HepG2 (cell line): Measurements from ENCODE around the gene PROS1. TPM values are rescaled to one million over a fixed set of nuclear protein-coding genes. Genes with fewer than 3 reads are reported as not detected.

ENCODE experiments used
- ATAC-seq: fragments of 200-7000 bp; cut with Tn5 transposase; 3 replicates; pipeline ENCODE4 v1.9.1; 2020; ENCODE audit warnings: mild to moderate bottlenecking, moderate library complexity
- BruUV-seq: library from RNA; stranded (reverse); fragments of 400-500 nt; replicated peaks from 2 replicates; lab custom pipeline; 2021; lab: Mats Ljungman, UMichigan
- CTCF ChIA-PET: fragments of 300-600 bp; formaldehyde crosslinking; extraction: SDS; loops from one replicate; lab custom pipeline; 2021; ENCODE audit warnings: low total read pairs, inconsistent platforms, low intra/inter-chr PET ratio; lab: Yijun Ruan, JAX
- POLR2A ChIA-PET: fragments of 350-600 bp; sonication (Branson Sonifier 250); formaldehyde crosslinking; loops from one replicate; lab custom pipeline; 2020; ENCODE audit warnings: antibody characterized with exemption, inconsistent platforms; lab: Yijun Ruan, JAX
- DNase-seq: peaks from one replicate; pipeline ENCODE4 v3.0.0-alpha.2; 2015; ENCODE audit warnings: low spot score
- FAIRE-seq: peaks from 3 replicates; lab custom pipeline; 2011; peaks lifted over from hg19 to GRCh38; lab: Jason Lieb, UNC
- H2AFZ ChIP-seq: one replicate; pipeline ENCODE4 v1.6.1; 2011; ENCODE audit warnings: low read length, inconsistent platforms
- H3K27ac ChIP-seq: fragments of 300-600 bp; 3 replicates; pipeline ENCODE4 v1.8.0; 2011; ENCODE audit warnings: mixed run types, mild to moderate bottlenecking, mixed read lengths, low read length, inconsistent platforms; ENCODE audit not compliant: insufficient read depth; ENCODE audit errors: extremely low read length
- H3K27me3 ChIP-seq, 2 experiments: fragments of 200-600 bp in 1 of 2; 2 replicates in 1 of 2; 3 replicates in 1 of 2; pipeline versions ENCODE4 v1.6.0 to v1.8.0; 2011; ENCODE audit warnings: low read length in 2 of 2, mild to moderate bottlenecking in 2 of 2, moderate library complexity in 2 of 2, inconsistent platforms in 1 of 2; ENCODE audit not compliant: insufficient read depth in 2 of 2, control insufficient read depth in 1 of 2
- H3K36me3 ChIP-seq, 2 experiments: fragments of 200-600 bp in 1 of 2; replicated peaks in 1 of 2; 2 replicates in 1 of 2; 3 replicates in 1 of 2; pipeline versions ENCODE4 v1.5.1 to v1.8.0; 2011; ENCODE audit warnings: low read length in 2 of 2, inconsistent platforms in 1 of 2; ENCODE audit not compliant: insufficient read depth in 2 of 2, control insufficient read depth in 1 of 2
- H3K4me1 ChIP-seq: 2 replicates; pipeline ENCODE4 v1.5.1; 2012; ENCODE audit warnings: low read length, inconsistent platforms; ENCODE audit not compliant: insufficient read depth
- H3K4me2 ChIP-seq: 2 replicates; pipeline ENCODE4 v1.6.0; 2011; ENCODE audit warnings: low read depth, low read length, inconsistent platforms
- H3K4me3 ChIP-seq, 3 experiments: fragments of 200-600 bp in 1 of 3; sonication (generic), shearing (Covaris generic) in 1 of 3; replicated peaks in 1 of 3; 2 replicates each; pipeline ENCODE4 v1.5.1; 2011 to 2016; ENCODE audit warnings: low read length in 3 of 3, inconsistent platforms in 2 of 3, low read depth in 2 of 3, mild to moderate bottlenecking in 2 of 3, control low read depth in 1 of 3, mixed read lengths in 1 of 3; ENCODE audit not compliant: insufficient read depth in 1 of 3
- H3K79me2 ChIP-seq: one replicate; pipeline ENCODE4 v1.6.1; 2011; ENCODE audit warnings: low read length, inconsistent platforms; ENCODE audit not compliant: insufficient read depth
- H3K9ac ChIP-seq: 2 replicates; pipeline ENCODE4 v1.6.0; 2011; ENCODE audit warnings: mild to moderate bottlenecking, low read depth, low read length, inconsistent platforms; ENCODE audit not compliant: insufficient read depth
- H3K9me3 ChIP-seq: 2 replicates; pipeline ENCODE4 v1.5.1; 2012; ENCODE audit warnings: mild to moderate bottlenecking, low read length
- H4K20me1 ChIP-seq: 2 replicates; pipeline ENCODE4 v1.6.0; 2011; ENCODE audit warnings: inconsistent platforms, mild to moderate bottlenecking, low read length, moderate library complexity; ENCODE audit not compliant: insufficient read depth
- ASH2L ChIP-seq: fragments of 300-600, 200-600 bp; sonication (generic); IDR thresholded peaks from 2 replicates; pipeline ENCODE4 v1.7.0; 2017; ENCODE audit warnings: low read depth, mild to moderate bottlenecking, moderate library complexity, mixed read lengths, low read length; ENCODE audit not compliant: insufficient read length
- GABPA ChIP-seq, 2 experiments: IDR thresholded peaks; 2 replicates each; pipeline ENCODE4 v1.6.1; 2011 to 2016; ENCODE audit warnings: low read depth in 2 of 2, low read length in 1 of 2, missing biosample characterization in 1 of 2, missing genetic modification characterization in 1 of 2
- JUNB ChIP-seq: sonication (generic); formaldehyde crosslinking; IDR thresholded peaks from 2 replicates; pipeline ENCODE4 v1.8.0; 2022; ENCODE audit warnings: missing genetic modification reagents, mild to moderate bottlenecking, borderline replicate concordance
- KDM2A ChIP-seq: sonication (generic); formaldehyde crosslinking; IDR thresholded peaks from 2 replicates; pipeline ENCODE4 v1.4.0; 2020; ENCODE audit warnings: low read depth, missing genetic modification reagents, borderline replicate concordance
- ZFYVE20 ChIP-seq: sonication (generic); formaldehyde crosslinking; IDR thresholded peaks from 2 replicates; pipeline ENCODE4 v1.8.0; 2023; ENCODE audit warnings: low read depth, mild to moderate bottlenecking, moderate library complexity, missing genetic modification reagents, borderline replicate concordance
- ZNF101 ChIP-seq: sonication (generic); formaldehyde crosslinking; IDR thresholded peaks from 2 replicates; pipeline ENCODE4 v1.4.0; 2020; ENCODE audit warnings: mild to moderate bottlenecking, low read depth, missing genetic modification reagents, borderline replicate concordance
- ZNF333 ChIP-seq: sonication (generic); formaldehyde crosslinking; IDR thresholded peaks from 2 replicates; pipeline ENCODE4 v1.4.0; 2020; ENCODE audit warnings: mild to moderate bottlenecking, missing genetic modification reagents, borderline replicate concordance
- ZNF556 ChIP-seq: sonication (generic); formaldehyde crosslinking; IDR thresholded peaks from 2 replicates; pipeline ENCODE4 v1.4.0; 2020; ENCODE audit warnings: mild to moderate bottlenecking, missing genetic modification reagents, borderline replicate concordance
- ZNF766 ChIP-seq: sonication (generic); formaldehyde crosslinking; IDR thresholded peaks from 2 replicates; pipeline ENCODE4 v1.5.0; 2020; ENCODE audit warnings: missing genetic modification reagents, borderline replicate concordance
- WGBS: methylation state at CpG from one replicate; pipeline ENCODE4 v1.1.6; 2017; ENCODE audit warnings: low lambda C conversion rate; 5-methylcytosine and 5-hydroxymethylcytosine counted together
- in situ Hi-C: cut with HindIII; loops from 2 replicates; pipeline ENCODE4 v1.10.0; 2017; ENCODE audit warnings: low pct_unique_long_range_greater_than_20kb; ENCODE audit not compliant: extremely low pct_ligation_motif_present
- intact Hi-C: fragments of 100-400 bp; cut with micrococcal nuclease; formaldehyde crosslinking; loops from one replicate; pipeline ENCODE4 v1.10.0; 2022; ENCODE audit not compliant: unreplicated experiment
- polyA plus RNA-seq, 8 experiments: library from polyadenylated mRNA; depleted of rRNA in 3 of 8; stranded (reverse) in 7 of 8; unstranded in 1 of 8; fragments of >200 nt; fragmentation: Illumina TruSeq in 4 of 8; extraction: Trizol in 4 of 8; gene quantifications; 2 replicates each; pipeline versions ENCODE4 v1.2.1 to v1.2.3, GENCODE V29; 2011 to 2016; ENCODE audit warnings: low read depth in 4 of 8, missing spikeins in 1 of 8, mixed read lengths in 1 of 8; ENCODE audit not compliant: insufficient read depth in 1 of 8
- total RNA-seq, 5 experiments: library from RNA; depleted of rRNA; stranded (reverse); fragments of >200 nt; fragmentation: Illumina TruSeq; extraction: Trizol; gene quantifications; 2 replicates each; pipeline ENCODE4 v1.2.3, GENCODE V29; 2016; ENCODE audit warnings: low read depth in 1 of 5
- TF ChIP-seq, protein P1 (sequence below): sonication (generic); formaldehyde crosslinking; IDR thresholded peaks from 2 replicates; pipeline ENCODE4 v1.4.0; 2020; ENCODE audit warnings: missing genetic modification reagents, mild to moderate bottlenecking, borderline replicate concordance
- TF ChIP-seq, protein P2 (sequence below): sonication (generic); formaldehyde crosslinking; IDR thresholded peaks from 2 replicates; pipeline ENCODE4 v1.5.1; 2020; ENCODE audit warnings: missing genetic modification reagents, mild to moderate bottlenecking, borderline replicate concordance

The PROS1 gene
- total and polyA plus RNA-seq, 2 of the 13 experiments (the other 11 are each of a cell fraction or from before 2014, with no cell fraction given): 63.8 to 76.8 TPM

DNA sequence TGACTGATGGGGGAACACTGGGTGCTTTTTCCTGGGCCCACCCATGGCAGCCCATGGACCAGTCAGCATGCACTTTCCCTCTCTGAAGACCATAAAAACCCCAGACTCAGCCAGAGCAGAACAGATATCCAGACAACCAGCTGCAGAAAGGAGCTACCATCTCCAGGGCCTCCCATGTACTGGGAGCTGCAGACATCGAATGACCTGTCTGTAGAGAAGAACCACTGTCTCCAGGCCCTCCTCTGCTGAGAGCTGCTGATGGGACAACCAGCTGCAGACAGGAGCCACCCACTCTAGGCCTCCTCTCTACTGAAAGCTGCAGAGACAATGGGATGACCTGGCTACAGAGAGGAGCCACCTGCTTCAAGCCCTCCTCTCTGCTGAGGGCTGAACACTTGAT, 66.6 kb downstream of the PROS1 start:
- H3K79me2 ChIP-seq: no peaks in the 10 kb centered on the region
- no peak for TF ChIP-seq JUNB (CRISPR knock-in tag)
- TF ChIP-seq ASH2L: no peak
- TF ChIP-seq ZNF556 (CRISPR knock-in tag): no peak
- no peak for TF ChIP-seq ZNF766 (CRISPR knock-in tag)
- TF ChIP-seq GABPA (IDR thresholded peaks at IDR 0.05; ENCODE audit: low read depth, low read length): no peak
- TF ChIP-seq GABPA (CRISPR knock-in tag; IDR thresholded peaks at IDR 0.05; ENCODE audit: low read depth): no peak
- TF ChIP-seq, all 625 proteins: peak for 0
- Histone ChIP-seq H3K4me1 (no peaks in the 10 kb centered on the region), H3K27ac (no peak overlapping the region), H3K27me3 (no peaks in the 10 kb centered on the region), H3K36me3 (peaks cover 0 to 4% of the 10 kb centered on the region in 2 experiments; a peak in 2 of 5 replicates), H4K20me1 (no peaks in the 10 kb centered on the region), H3K9ac (no peak overlapping the region), H2AFZ (no peak overlapping the region), H3K4me2 (no peak overlapping the region), H3K4me3 (no peak overlapping the region), H3K9me3 (no peaks in the 10 kb centered on the region)
- in situ Hi-C loops: no loop called here
- ATAC-seq (no peak; the same call in 1 of the 3 replicates), DNase-seq (no peak), FAIRE-seq (no peak)
- CTCF ChIA-PET: no interaction called here
- intact Hi-C loops: loop anchor here (10.0 kb wide), 1 partner anchor 158 kb away; the partner anchor contains the start of genes DHFR2 and NSUN3
- BruUV-seq: no TSS peak
- 86% methylated on average over 1 of the region's 1 CpG for WGBS
- POLR2A ChIA-PET: no interaction called here

DNA sequence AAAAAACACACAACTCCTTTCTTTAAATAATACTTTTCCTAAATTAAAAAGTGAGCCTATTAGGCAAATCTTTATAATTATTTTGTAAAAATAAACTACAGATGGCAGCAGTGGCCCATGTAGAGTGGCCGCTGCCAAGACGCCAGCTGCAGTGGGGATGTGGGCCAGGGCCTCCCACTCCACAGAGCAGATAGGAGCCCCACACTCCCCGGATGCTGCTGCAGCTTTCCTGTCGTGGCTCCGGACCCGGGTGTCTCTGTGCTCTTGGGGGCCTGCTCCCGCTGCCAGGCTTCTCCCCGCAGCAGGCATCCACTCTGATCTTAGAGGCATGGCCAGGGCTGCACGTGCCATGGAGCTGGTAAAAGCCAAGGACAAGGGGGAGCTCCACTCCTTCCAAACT, 67.5 kb downstream of the PROS1 start:
- ChIA-PET CTCF (no interaction called here), POLR2A (no interaction called here)
- DNase-seq (no peak), FAIRE-seq (no peak), ATAC-seq (peak; percentile 43)
- H3K4me3 ChIP-seq: no peak overlapping the region
- BruUV-seq: no TSS peak
- no peaks in the 10 kb centered on the region for H3K79me2 ChIP-seq
- intact Hi-C loops: loop anchor here (10.0 kb wide), 1 partner anchor 159 kb away; the partner anchor contains the start of genes DHFR2 and NSUN3
- in situ Hi-C loops: no loop called here
- H3K9me3 ChIP-seq: no peaks in the 10 kb centered on the region
- no peaks in the 10 kb centered on the region for H3K27me3 ChIP-seq
- H2AFZ ChIP-seq: no peak overlapping the region
- 100% methylated on average over 3 of the region's 9 CpGs for WGBS
- H4K20me1 ChIP-seq: no peaks in the 10 kb centered on the region
- no peaks in the 10 kb centered on the region for H3K4me1 ChIP-seq
- H3K9ac ChIP-seq: no peak overlapping the region
- no peak overlapping the region for H3K27ac ChIP-seq
- peaks cover 0 to 4% of the 10 kb centered on the region in 2 experiments; a peak in 2 of 5 replicates for H3K36me3 ChIP-seq
- H3K4me2 ChIP-seq: no peak overlapping the region
- TF ChIP-seq ZFYVE20 (CRISPR knock-in tag): no peak
- no peak for TF ChIP-seq ZNF101 (CRISPR knock-in tag)
- TF ChIP-seq, protein P1, sequence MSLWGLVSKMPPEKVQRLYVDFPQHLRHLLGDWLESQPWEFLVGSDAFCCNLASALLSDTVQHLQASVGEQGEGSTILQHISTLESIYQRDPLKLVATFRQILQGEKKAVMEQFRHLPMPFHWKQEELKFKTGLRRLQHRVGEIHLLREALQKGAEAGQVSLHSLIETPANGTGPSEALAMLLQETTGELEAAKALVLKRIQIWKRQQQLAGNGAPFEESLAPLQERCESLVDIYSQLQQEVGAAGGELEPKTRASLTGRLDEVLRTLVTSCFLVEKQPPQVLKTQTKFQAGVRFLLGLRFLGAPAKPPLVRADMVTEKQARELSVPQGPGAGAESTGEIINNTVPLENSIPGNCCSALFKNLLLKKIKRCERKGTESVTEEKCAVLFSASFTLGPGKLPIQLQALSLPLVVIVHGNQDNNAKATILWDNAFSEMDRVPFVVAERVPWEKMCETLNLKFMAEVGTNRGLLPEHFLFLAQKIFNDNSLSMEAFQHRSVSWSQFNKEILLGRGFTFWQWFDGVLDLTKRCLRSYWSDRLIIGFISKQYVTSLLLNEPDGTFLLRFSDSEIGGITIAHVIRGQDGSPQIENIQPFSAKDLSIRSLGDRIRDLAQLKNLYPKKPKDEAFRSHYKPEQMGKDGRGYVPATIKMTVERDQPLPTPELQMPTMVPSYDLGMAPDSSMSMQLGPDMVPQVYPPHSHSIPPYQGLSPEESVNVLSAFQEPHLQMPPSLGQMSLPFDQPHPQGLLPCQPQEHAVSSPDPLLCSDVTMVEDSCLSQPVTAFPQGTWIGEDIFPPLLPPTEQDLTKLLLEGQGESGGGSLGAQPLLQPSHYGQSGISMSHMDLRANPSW (CRISPR knock-in tag): no peak
- no peak for TF ChIP-seq KDM2A (CRISPR knock-in tag)
- TF ChIP-seq ZNF333: no peak
- TF ChIP-seq, protein P2, sequence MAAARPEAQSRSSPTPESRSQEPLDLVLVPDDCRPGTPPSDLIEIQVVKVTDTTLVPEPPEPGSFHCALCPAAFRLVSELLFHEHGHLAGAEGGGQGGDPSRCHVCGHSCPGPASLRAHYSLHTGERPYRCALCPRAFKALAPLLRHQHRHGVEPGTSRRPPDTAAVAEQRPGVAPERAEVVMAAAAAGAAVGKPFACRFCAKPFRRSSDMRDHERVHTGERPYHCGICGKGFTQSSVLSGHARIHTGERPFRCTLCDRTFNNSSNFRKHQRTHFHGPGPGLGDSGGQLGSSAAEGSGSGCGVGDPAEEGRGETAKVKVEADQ (CRISPR knock-in tag): no peak
